ENCODE measurements around the gene SNX2. TPM values are rescaled to one million over a fixed set of nuclear protein-coding genes. Genes with fewer than 3 reads are reported as not detected.

SNX2 gene
- total and polyA plus RNA-seq, 9 of the 15 experiments (the other 6 are each of a cell fraction or from before 2014, with no cell fraction given): 35.2 to 86.0 (median 58.1) TPM

DNA sequence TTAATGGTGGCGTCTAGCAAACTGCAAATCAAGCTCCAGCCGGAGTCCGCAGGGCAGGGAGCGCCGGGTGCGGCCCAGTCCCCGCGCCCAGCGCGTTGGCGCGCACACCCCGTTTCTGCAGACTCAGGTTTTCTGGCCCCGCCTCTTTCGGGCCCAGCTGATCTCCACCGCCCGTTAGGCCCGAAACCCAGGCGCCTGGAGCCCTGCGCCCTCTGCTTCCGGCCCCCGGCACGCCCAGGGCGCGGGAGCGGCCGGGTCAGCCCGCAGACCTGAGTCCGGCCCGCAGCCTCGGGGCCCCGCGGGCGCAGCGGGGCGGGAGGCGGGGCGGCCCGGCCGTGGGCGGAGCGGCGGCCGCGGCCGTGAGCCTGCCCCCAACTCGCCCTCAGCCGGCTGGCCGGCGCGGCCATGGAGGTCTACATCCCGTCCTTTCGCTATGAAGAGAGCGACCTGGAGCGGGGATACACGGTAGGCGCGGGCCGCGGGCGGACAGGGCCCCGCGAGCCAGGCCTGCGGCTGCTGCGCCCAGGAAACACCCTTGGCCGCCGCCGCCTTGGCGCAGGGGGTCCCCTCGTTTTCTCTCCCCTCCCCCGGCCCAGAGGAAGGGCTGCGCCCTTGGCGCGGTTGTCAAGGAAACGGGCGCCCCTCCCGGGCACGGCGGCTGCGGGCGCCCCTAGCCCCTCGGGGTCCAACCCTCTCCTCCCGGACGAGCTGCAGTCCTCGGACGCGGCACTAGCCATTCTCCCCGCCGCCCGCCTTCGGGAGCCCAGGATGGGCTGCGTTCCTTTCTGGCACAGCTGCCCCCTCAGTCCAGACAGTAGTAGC is 70.6 kb downstream of the SNX2 start, which contains the start of gene SNX24 (continued):
- TF ChIP-seq KDM2B (CRISPR knock-in tag; IDR thresholded peaks at IDR 0.05): 0 out of 2 replicates have a peak, but pooled peaks have one; percentile 18
- TF ChIP-seq CBX2 (IDR thresholded peaks at IDR 0.05; ENCODE audit: insufficient read depth, low read length, poor library complexity, severe bottlenecking): no peak
- TF ChIP-seq RBBP5 (IDR thresholded peaks at IDR 0.05; ENCODE audit: borderline replicate concordance, insufficient read depth, low read length, poor library complexity, severe bottlenecking): peak; percentile 18
- TF ChIP-seq, protein P1, sequence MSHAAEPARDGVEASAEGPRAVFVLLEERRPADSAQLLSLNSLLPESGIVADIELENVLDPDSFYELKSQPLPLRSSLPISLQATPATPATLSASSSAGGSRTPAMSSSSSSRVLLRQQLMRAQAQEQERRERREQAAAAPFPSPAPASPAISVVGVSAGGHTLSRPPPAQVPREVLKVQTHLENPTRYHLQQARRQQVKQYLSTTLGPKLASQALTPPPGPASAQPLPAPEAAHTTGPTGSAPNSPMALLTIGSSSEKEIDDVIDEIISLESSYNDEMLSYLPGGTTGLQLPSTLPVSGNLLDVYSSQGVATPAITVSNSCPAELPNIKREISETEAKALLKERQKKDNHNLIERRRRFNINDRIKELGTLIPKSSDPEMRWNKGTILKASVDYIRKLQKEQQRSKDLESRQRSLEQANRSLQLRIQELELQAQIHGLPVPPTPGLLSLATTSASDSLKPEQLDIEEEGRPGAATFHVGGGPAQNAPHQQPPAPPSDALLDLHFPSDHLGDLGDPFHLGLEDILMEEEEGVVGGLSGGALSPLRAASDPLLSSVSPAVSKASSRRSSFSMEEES (CRISPR knock-in tag; IDR thresholded peaks at IDR 0.05): no peak
- peak; percentile 95 for TF ChIP-seq CCNT2 (IDR thresholded peaks at IDR 0.05; ENCODE audit: borderline replicate concordance, extremely low read depth, insufficient read length, low read depth, low read length)
- TF ChIP-seq CTBP1 (IDR thresholded peaks at IDR 0.05; ENCODE audit: borderline replicate concordance): peak; percentile 59
- TF ChIP-seq BMI1 (IDR thresholded peaks at IDR 0.05; ENCODE audit: low read length): no peak
- TF ChIP-seq ARID2 (IDR thresholded peaks at IDR 0.05): no peak
- TF ChIP-seq RBFOX2 (IDR thresholded peaks at IDR 0.05; ENCODE audit: low read depth, low read length): peak; percentile 80
- TF ChIP-seq HNRNPL (IDR thresholded peaks at IDR 0.05; ENCODE audit: low read depth, low read length): 0 out of 2 replicates have a peak, but pooled peaks have one; percentile 34
- TF ChIP-seq MEIS2 (IDR thresholded peaks at IDR 0.05; ENCODE audit: partially characterized antibody): no peak
- no peak for TF ChIP-seq FOXK1 (CRISPR knock-in tag; IDR thresholded peaks at IDR 0.05; ENCODE audit: borderline replicate concordance)
- no peak for TF ChIP-seq ZNF347 (CRISPR knock-in tag; IDR thresholded peaks at IDR 0.05; ENCODE audit: low read depth)
- TF ChIP-seq, protein P2, sequence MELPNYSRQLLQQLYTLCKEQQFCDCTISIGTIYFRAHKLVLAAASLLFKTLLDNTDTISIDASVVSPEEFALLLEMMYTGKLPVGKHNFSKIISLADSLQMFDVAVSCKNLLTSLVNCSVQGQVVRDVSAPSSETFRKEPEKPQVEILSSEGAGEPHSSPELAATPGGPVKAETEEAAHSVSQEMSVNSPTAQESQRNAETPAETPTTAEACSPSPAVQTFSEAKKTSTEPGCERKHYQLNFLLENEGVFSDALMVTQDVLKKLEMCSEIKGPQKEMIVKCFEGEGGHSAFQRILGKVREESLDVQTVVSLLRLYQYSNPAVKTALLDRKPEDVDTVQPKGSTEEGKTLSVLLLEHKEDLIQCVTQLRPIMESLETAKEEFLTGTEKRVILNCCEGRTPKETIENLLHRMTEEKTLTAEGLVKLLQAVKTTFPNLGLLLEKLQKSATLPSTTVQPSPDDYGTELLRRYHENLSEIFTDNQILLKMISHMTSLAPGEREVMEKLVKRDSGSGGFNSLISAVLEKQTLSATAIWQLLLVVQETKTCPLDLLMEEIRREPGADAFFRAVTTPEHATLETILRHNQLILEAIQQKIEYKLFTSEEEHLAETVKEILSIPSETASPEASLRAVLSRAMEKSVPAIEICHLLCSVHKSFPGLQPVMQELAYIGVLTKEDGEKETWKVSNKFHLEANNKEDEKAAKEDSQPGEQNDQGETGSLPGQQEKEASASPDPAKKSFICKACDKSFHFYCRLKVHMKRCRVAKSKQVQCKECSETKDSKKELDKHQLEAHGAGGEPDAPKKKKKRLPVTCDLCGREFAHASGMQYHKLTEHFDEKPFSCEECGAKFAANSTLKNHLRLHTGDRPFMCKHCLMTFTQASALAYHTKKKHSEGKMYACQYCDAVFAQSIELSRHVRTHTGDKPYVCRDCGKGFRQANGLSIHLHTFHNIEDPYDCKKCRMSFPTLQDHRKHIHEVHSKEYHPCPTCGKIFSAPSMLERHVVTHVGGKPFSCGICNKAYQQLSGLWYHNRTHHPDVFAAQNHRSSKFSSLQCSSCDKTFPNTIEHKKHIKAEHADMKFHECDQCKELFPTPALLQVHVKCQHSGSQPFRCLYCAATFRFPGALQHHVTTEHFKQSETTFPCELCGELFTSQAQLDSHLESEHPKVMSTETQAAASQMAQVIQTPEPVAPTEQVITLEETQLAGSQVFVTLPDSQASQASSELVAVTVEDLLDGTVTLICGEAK (IDR thresholded peaks at IDR 0.05): 0 out of 2 replicates have a peak, but pooled peaks have one; percentile 12
- TF ChIP-seq, protein P2 (CRISPR knock-in tag; IDR thresholded peaks at IDR 0.05): no peak
- peak; percentile 18; the same call in 1 of the 2 replicates for TF ChIP-seq EP300 (IDR thresholded peaks at IDR 0.05; ENCODE audit: low read length)
- peak; percentile 25; the same call in 1 of the 2 replicates for TF ChIP-seq GABPB1 (CRISPR knock-in tag; IDR thresholded peaks at IDR 0.05)

All from K562 (cell line).